OCI-LY7 (cell line): ENCODE measurements around the gene PRND. TPM values are rescaled to one million over a fixed set of nuclear protein-coding genes. Genes with fewer than 3 reads are reported as not detected.

Source experiments
- BruUV-seq: library from RNA; stranded (reverse); fragments of 400-500 nt; replicated peaks from 2 replicates; lab custom pipeline; 2021; lab: Mats Ljungman, UMichigan
- CTCF ChIA-PET: fragments of 300-600 bp; sonication (Branson Sonifier 250); formaldehyde crosslinking; loops from one replicate; lab custom pipeline; 2022; ENCODE audit warnings: antibody characterized with exemption; ENCODE audit not compliant: unreplicated experiment; lab: Charles Lee
- POLR2A ChIA-PET: fragments of 300-600 bp; sonication (Branson Sonifier 250); formaldehyde crosslinking; loops from one replicate; lab custom pipeline; 2022; ENCODE audit warnings: antibody characterized with exemption; lab: Charles Lee
- DNase-seq: peaks from one replicate; pipeline ENCODE4 v3.0.0-alpha.2; 2015; ENCODE audit warnings: low spot score
- H2AFZ ChIP-seq: fragments of 200-600 bp; sonication (generic), shearing (Covaris generic); 2 replicates; pipeline ENCODE4 v1.6.1; 2014; ENCODE audit warnings: mild to moderate bottlenecking, antibody characterized with exemption, low read length, moderate library complexity
- H3K27ac ChIP-seq: fragments of 200-600 bp; sonication (generic); 2 replicates; pipeline ENCODE4 v1.5.1; 2014; ENCODE audit warnings: mixed run types, low read depth, mild to moderate bottlenecking, moderate library complexity, low read length, inconsistent platforms; ENCODE audit not compliant: poor library complexity, severe bottlenecking
- H3K36me3 ChIP-seq: fragments of 200-600 bp; sonication (generic); 2 replicates; pipeline ENCODE4 v1.6.1; 2014; ENCODE audit warnings: mild to moderate bottlenecking, antibody characterized with exemption, low read length, moderate library complexity, mixed read lengths; ENCODE audit not compliant: insufficient read depth
- H3K4me1 ChIP-seq: fragments of 200-600 bp; sonication (generic); 2 replicates; pipeline ENCODE4 v1.5.1; 2014; ENCODE audit warnings: mild to moderate bottlenecking, low read length; ENCODE audit not compliant: insufficient read depth, poor library complexity, severe bottlenecking
- H3K4me2 ChIP-seq: fragments of 200-600 bp; sonication (generic); 2 replicates; pipeline ENCODE4 v1.6.1; 2014; ENCODE audit warnings: mild to moderate bottlenecking, low read length
- H3K4me3 ChIP-seq: fragments of 200-600 bp; sonication (generic); 2 replicates; pipeline ENCODE4 v1.5.1; 2014; ENCODE audit warnings: mild to moderate bottlenecking, low read depth, low read length; ENCODE audit not compliant: poor library complexity, severe bottlenecking
- H3K79me2 ChIP-seq: fragments of 200-600 bp; sonication (generic); 2 replicates; pipeline ENCODE4 v1.6.1; 2016; ENCODE audit warnings: low read depth, mild to moderate bottlenecking, low read length, moderate library complexity, mixed read lengths; ENCODE audit not compliant: insufficient read depth
- H3K9me2 ChIP-seq: fragments of 200-600 bp; sonication (generic); 2 replicates; pipeline ENCODE4 v1.6.1; 2016; ENCODE audit warnings: mild to moderate bottlenecking, low read length, mixed read lengths; ENCODE audit not compliant: insufficient read depth
- H3K9me3 ChIP-seq: fragments of 200-600 bp; sonication (generic); 2 replicates; pipeline ENCODE4 v1.6.1; 2014; ENCODE audit warnings: mild to moderate bottlenecking, mixed run types, low read length, mixed read lengths
- H4K20me1 ChIP-seq: fragments of 200-600 bp; sonication (generic); 2 replicates; pipeline ENCODE4 v1.6.1; 2014; ENCODE audit warnings: mild to moderate bottlenecking, antibody characterized with exemption, low read length, moderate library complexity, mixed read lengths; ENCODE audit not compliant: insufficient read depth
- EZH2phosphoT487 ChIP-seq: fragments of 200-600 bp; sonication (generic); IDR thresholded peaks from 2 replicates; pipeline ENCODE4 v1.6.1; 2018; ENCODE audit warnings: low read depth, borderline replicate concordance, mild to moderate bottlenecking, mixed run types, antibody characterized with exemption, low read length, moderate library complexity, mixed read lengths
- intact Hi-C: fragments of 100-400 bp; cut with micrococcal nuclease; formaldehyde crosslinking; loops from one replicate; pipeline ENCODE4 v1.10.0; 2022; ENCODE audit not compliant: unreplicated experiment
- total RNA-seq, 2 experiments: library from RNA; depleted of rRNA in 1 of 2; stranded (reverse); fragments of >200 nt in 1 of 2; shearing (Covaris generic) in 1 of 2; gene quantifications; 2 replicates each; pipeline ENCODE4 v1.2.3, GENCODE V29; 2014 to 2022
- TF ChIP-seq, protein P1 (sequence below): fragments of 200-600 bp; sonication (generic); conservative IDR thresholded peaks from 2 replicates; pipeline ENCODE4 v1.5.1; 2014; ENCODE audit warnings: mild to moderate bottlenecking, antibody characterized with exemption, low read length, moderate library complexity, mixed read lengths

PRND gene
- total RNA-seq, 2 experiments from 2014 or later = not detected

GRCh38 chr20:4710106-4710475 is 11.6 kb upstream of the PRND start:
- H3K79me2 ChIP-seq = no peaks in the 10 kb centered on the region
- POLR2A ChIA-PET = interaction anchor here (0.7 kb wide), 1 partner anchor 22 kb away, joined by 4 read pairs; no protein-coding TSS in a partner anchor
- no peaks in the 10 kb centered on the region for H3K9me3 ChIP-seq
- no peak overlapping the region for H3K4me2 ChIP-seq
- TF ChIP-seq, protein P1, sequence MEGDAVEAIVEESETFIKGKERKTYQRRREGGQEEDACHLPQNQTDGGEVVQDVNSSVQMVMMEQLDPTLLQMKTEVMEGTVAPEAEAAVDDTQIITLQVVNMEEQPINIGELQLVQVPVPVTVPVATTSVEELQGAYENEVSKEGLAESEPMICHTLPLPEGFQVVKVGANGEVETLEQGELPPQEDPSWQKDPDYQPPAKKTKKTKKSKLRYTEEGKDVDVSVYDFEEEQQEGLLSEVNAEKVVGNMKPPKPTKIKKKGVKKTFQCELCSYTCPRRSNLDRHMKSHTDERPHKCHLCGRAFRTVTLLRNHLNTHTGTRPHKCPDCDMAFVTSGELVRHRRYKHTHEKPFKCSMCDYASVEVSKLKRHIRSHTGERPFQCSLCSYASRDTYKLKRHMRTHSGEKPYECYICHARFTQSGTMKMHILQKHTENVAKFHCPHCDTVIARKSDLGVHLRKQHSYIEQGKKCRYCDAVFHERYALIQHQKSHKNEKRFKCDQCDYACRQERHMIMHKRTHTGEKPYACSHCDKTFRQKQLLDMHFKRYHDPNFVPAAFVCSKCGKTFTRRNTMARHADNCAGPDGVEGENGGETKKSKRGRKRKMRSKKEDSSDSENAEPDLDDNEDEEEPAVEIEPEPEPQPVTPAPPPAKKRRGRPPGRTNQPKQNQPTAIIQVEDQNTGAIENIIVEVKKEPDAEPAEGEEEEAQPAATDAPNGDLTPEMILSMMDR = no peak
- no peak for TF ChIP-seq EZH2phosphoT487
- H3K4me1 ChIP-seq = no peaks in the 10 kb centered on the region
- no peaks in the 10 kb centered on the region for H4K20me1 ChIP-seq
- H3K9me2 ChIP-seq = no peaks in the 10 kb centered on the region
- no peak overlapping the region for H3K27ac ChIP-seq
- H3K4me3 ChIP-seq = no peak overlapping the region
- CTCF ChIA-PET = interaction anchor here (0.6 kb wide), 1 partner anchor 52 kb away, joined by 3 read pairs; no protein-coding TSS in a partner anchor
- intact Hi-C loops = no loop called here
- DNase-seq = no peak
- H3K36me3 ChIP-seq = no peaks in the 10 kb centered on the region
- no peak overlapping the region for H2AFZ ChIP-seq
- BruUV-seq = no TSS peak

- Histone ChIP-seq H3K4me2 (no peak overlapping the region), H3K4me3 (no peak overlapping the region), H3K79me2 (no peaks in the 10 kb centered on the region), H3K9me2 (no peaks in the 10 kb centered on the region), H3K27ac (no peak overlapping the region), H2AFZ (no peak overlapping the region), H4K20me1 (no peaks in the 10 kb centered on the region), H3K36me3 (no peaks in the 10 kb centered on the region), H3K4me1 (no peaks in the 10 kb centered on the region), H3K9me3 (no peaks in the 10 kb centered on the region)
- intact Hi-C loops = no loop called here
- no peak for DNase-seq
- BruUV-seq = no TSS peak
- CTCF ChIA-PET = no interaction called here
- TF ChIP-seq, protein P1 = no peak
- TF ChIP-seq EZH2phosphoT487 = no peak
- POLR2A ChIA-PET = no interaction called here
Observed at GRCh38 chr20:4711511-4711910, 10.2 kb upstream of the PRND start.

- intact Hi-C loops = no loop called here
- ChIA-PET CTCF (no interaction called here), POLR2A (interaction anchor here (0.6 kb wide), 1 partner anchor 253 kb away, joined by 4 read pairs; no protein-coding TSS in a partner anchor)
- H4K20me1 ChIP-seq = no peaks in the 10 kb centered on the region
- no peaks in the 10 kb centered on the region for H3K36me3 ChIP-seq
- DNase-seq = no peak
- no peak overlapping the region for H2AFZ ChIP-seq
- no peak for TF ChIP-seq EZH2phosphoT487
- TF ChIP-seq, protein P1 = no peak
- no peak overlapping the region for H3K4me2 ChIP-seq
- H3K79me2 ChIP-seq = no peaks in the 10 kb centered on the region
- no peaks in the 10 kb centered on the region for H3K9me3 ChIP-seq
- no peak overlapping the region for H3K4me3 ChIP-seq
- H3K9me2 ChIP-seq = no peaks in the 10 kb centered on the region
- no peaks in the 10 kb centered on the region for H3K4me1 ChIP-seq
- no peak overlapping the region for H3K27ac ChIP-seq
- BruUV-seq = no TSS peak
Observed at GRCh38 chr20:4713401-4713800, 8.3 kb upstream of the PRND start.
